Measurements from ENCODE around the gene ZNF620.

ZNF620 gene

DNA sequence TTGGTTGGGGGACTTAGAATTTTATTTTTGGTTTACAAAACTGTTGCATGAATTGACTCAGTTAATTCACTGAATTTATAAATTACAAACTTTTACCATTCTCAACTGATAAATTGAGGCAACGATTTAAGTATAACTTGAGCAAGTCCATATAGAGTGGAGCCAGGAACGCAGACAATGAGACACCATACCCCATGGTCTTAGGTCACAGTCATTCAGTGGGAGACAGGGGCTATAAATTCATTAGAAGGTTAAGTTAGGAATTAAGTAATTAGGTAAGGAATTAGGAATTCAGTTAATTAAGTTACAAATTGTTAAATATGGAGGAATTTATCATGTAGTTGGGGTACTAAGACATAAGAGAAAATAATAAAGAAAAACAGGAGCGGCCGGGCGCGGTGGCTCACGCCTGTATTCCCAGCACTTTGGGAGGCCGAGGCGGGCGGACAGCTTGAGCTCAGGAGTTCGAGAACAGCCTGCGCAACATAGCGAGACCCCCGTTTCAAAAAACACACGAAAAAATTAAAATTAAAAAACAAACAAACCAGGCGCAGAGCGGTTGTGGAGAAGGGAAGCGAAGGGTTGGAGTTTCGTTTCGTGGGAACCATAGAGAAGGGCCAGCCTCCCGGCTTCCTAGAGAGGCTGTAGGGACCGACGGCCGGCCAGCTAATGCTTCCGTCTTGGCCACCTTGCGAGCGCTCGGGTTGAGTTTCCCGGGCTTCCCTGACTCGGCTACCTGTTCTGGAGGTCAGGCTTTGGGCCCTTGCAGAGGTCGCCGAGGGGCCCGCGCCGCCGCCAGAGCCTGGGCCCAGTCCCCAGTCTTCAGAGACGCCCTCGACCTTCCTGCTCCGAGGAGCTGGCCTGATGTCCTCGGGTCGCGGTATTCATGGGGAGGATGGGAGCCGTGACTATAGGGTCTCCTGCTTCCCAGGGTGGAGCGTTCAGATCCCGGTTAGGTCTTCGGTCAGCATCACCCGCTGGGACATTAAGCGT, 29.1 kb upstream of the ZNF620 start, which contains the start of gene ZNF619:
Gene ZNF619 (plus strand): TSS at position 645 of the 993 bp plus-strand sequence. CDS start 858 bp downstream, outside the sequence.
- DNase-seq (ENCODE audit: low read depth): peak; percentile 71
- H3K4me3 ChIP-seq (ENCODE audit: control insufficient read depth, low read depth, low read length): peak within 1 kb of the TSS; percentile 85

DNA sequence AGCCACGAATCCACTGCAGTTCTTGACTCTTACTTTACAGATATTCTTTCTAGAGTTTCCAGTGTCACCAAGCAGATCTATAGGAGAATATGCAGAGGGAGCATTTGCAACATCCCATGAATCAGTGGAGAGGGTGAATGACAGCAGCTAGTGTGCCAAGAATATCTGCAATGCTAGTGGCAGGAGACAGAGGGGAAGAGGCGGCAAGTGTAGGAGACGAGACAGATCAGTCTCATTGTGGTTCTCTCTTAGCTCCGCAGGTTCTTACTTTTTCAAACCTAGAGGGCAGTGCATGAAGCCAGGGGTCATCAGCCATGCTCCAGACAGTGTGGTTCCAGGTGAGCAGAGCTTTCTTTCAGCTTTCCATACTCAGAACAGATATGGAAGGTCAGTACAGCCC, 28.2 kb upstream of the ZNF620 start:
- DNase-seq (ENCODE audit: low read depth): no peak
- H3K4me3 ChIP-seq (ENCODE audit: control insufficient read depth, low read depth, low read length): peak overlapping the region; percentile 85
- no peak for TF ChIP-seq CTCF (conservative IDR thresholded peaks at IDR 0.05; ENCODE audit: control insufficient read depth, insufficient read depth, low read depth, low read length)

More for the DNA sequence above, 29.1 kb upstream of the ZNF620 start, which contains the start of gene ZNF619:
- no peak for TF ChIP-seq CTCF (conservative IDR thresholded peaks at IDR 0.05; ENCODE audit: control insufficient read depth, insufficient read depth, low read depth, low read length)

DNA sequence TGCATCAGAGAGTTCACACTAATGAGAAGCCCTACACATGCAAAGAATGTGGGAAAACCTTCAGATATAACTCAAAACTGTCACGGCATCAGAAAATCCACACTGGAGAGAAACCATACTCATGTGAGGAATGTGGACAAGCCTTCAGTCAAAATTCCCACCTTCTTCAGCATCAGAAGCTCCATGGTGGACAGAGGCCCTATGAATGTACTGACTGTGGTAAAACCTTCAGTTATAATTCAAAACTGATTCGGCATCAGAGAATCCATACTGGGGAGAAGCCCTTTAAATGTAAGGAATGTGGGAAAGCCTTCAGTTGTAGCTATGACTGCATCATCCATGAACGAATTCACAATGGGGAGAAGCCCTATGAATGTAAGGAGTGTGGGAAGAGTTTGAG, 18.7 kb upstream of the ZNF620 start:
- TF ChIP-seq CTCF (conservative IDR thresholded peaks at IDR 0.05; ENCODE audit: control insufficient read depth, insufficient read depth, low read depth, low read length): no peak
- H3K4me3 ChIP-seq (ENCODE audit: control insufficient read depth, low read depth, low read length): no peak overlapping the region
- no peak for DNase-seq (ENCODE audit: low read depth)

- TF ChIP-seq CTCF (conservative IDR thresholded peaks at IDR 0.05; ENCODE audit: control insufficient read depth, insufficient read depth, low read depth, low read length): no peak
- peak; percentile 72 for DNase-seq (ENCODE audit: low read depth)
- no peak overlapping the region for H3K4me3 ChIP-seq (ENCODE audit: control insufficient read depth, low read depth, low read length)
These were observed 14.9 kb upstream of the ZNF620 start for GRCh38 chr3:40490916-40491315.

GRCh38 chr3:40494698-40495097, 11.1 kb upstream of the ZNF620 start:
- peak; percentile 50 for DNase-seq (ENCODE audit: low read depth)
- no peak for TF ChIP-seq CTCF (conservative IDR thresholded peaks at IDR 0.05; ENCODE audit: control insufficient read depth, insufficient read depth, low read depth, low read length)
- no peak overlapping the region for H3K4me3 ChIP-seq (ENCODE audit: control insufficient read depth, low read depth, low read length)

DNA sequence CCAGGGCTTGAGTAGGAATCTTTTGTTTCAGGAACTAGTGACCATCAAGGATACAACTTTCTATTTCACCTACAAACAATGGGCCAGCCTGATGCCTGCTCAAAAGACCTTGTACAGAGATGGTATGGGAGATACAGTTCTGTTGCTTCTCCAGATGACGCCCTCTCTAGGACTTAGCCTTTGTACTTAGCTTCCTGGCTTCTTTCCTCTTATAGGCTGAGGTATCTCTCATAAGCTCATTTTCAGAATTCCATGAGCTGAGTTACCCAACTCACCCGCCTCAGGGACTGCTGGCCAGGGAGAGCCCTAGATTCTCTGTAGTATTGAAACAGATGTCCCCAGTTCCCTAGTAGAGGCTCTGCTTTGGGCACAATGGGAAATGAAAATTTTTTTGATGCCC, 8.6 kb upstream of the ZNF620 start:
- TF ChIP-seq CTCF (conservative IDR thresholded peaks at IDR 0.05; ENCODE audit: control insufficient read depth, insufficient read depth, low read depth, low read length): no peak
- DNase-seq (ENCODE audit: low read depth): no peak
- H3K4me3 ChIP-seq (ENCODE audit: control insufficient read depth, low read depth, low read length): no peak overlapping the region

Measured in fibroblast of mammary gland (primary cell).